HT-29 (cell line): ENCODE results near the gene AGPAT3. TPM values are rescaled to one million over a fixed set of nuclear protein-coding genes. Genes with fewer than 3 reads are reported as not detected.

Experiments used
- DNase-seq: peaks from one replicate; pipeline ENCODE4 v3.0.0-alpha.2; 2015; ENCODE audit warnings: low spot score
- total RNA-seq: library from RNA; depleted of rRNA; stranded (reverse); fragments of >200 nt; shearing (Covaris generic); gene quantifications from 2 replicates; pipeline ENCODE4 v1.2.3, GENCODE V29; 2014

AGPAT3 gene
- total RNA-seq, 1 experiment from 2014 or later: 39.6 TPM

DNA sequence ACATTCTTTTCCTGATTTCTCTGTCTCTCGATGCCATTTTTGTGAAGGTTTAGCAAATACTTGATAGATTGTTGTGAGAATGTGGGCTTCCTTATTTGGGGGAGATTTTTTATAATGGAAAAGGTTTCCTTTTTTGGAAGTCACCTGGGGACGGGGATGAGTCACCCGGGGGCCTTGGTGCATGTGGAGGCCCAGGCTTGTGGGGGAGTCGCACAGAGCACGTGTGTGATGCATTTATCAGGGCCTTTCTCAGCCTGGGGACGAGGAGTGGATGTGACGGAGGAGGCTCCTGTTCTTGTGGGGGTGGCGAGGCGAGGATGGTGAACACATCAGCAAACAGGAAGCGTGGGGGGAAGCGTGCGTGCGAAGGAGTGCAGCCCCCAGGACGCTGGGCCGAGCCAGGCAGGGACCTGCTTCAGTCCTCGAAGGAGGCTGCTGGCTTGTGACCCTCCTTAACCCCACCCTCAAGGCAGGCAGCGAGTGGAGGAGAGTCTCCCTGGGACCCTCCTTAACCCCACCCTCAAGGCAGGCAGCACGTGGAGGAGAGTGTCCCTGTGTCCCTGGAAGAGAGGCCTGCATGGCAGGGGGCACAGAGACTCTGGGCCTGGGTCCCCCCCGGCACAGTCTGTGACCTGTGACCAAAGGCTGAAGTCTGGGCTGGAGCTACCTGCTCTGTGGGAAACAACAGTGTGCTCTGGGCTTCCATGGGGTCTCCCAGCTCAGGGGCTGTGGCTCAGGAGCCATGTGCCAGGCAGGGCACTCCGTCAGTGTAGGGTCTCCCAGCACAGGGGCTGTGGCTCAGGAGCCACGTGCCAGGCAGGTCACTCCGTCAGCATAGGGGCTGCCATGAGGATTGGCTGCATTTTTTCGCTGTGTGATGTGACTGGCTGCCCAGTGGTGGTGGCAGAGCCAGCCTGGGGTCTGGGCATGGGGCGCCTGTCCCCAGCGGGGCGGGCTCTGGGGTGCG, 57.2 kb downstream of the AGPAT3 start:
- DNase-seq: no peak

DNA sequence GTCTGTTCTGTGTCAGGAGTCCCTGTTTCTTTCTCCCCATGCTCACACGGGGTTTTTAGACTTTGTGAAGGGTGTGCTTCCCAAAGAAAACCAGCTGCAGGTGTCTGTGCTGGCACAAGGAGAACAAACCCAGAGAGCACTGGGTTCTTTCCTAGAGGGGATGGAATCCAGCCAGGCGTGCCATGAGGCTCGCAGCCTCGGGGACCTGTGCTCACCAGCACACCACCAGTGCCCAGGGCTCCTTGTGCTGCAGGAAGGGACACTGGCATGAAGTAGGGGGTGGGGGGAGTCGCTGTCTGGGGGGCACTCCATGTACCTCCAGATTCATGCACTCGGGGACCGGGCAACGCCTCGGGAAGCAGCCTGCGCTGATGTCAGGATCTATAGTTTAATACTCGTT, 57.9 kb downstream of the AGPAT3 start:
- DNase-seq: no peak

DNA sequence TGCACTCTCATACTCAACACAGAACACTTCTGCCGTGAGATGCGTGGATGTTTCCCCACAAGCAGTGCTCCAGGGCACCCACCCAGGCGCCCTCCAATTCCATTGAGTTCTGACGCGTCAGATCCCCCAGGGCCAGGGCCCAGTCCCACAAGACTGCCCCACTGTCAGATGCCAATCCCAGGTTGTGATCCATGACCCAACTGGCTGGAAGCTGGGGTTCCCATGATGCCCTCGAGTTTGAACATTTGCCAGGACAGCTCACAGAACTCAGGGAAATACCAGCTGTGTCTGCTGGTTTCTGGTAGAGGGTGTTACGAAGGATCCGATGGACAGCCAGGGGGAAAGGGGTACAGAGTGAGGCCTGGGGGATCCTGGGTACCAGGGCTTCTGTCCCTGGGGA, 58.4 kb downstream of the AGPAT3 start:
- peak; percentile 17 for DNase-seq

DNA sequence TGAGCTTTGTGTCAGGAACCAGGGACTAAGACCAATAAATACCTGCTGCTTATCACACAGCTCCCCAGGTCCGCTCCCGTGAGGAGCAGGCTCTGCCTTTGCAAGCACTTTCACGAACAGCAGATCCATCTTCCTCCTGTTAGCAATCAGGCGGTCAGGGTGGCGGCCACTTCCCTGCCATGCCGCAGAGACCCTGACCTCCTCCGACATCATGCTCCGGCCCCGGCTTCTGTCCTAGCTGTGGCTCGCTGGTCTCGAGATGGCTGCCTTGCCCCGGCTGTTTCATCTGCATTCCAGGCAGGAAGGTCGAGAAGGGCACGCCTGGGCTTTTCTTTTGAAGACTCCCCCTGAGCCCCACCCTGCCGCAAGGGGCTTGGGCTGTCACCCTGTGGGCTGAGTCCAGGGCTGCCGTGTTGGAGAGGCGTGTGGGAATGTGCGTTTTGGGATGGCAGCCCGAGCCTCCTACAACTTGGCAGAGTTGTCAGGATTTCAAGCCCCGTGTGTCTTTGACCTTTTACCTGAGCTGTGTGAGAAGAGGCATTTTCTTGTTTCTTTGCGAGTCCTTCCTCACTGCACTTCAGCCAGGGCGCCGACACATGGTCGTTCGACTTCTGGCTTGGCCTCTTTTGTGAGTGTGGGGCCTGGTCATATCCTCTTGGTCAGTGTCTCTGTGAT, 59.5 kb downstream of the AGPAT3 start:
- peak; percentile 30 for DNase-seq

DNA sequence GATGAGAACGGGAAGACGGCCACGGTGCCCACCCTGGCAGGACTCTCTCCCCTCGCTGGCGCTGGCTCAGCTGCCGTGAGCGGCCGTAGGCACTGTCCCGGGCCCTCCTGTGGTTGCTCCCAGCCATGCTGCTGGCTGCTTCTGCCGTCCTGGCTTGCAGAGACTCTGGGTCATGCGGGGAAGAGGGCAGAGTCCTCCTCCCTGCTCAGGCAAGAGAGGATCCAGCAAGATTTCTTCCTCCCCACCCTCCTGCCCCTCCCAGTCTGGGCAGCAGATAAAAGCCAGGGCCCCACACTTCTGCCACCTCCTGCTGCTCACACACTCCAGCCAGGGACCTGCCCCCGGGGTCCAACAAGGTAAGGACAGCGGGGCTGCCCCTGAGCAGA, 60.1 kb downstream of the AGPAT3 start:
- DNase-seq: peak; percentile 50

DNA sequence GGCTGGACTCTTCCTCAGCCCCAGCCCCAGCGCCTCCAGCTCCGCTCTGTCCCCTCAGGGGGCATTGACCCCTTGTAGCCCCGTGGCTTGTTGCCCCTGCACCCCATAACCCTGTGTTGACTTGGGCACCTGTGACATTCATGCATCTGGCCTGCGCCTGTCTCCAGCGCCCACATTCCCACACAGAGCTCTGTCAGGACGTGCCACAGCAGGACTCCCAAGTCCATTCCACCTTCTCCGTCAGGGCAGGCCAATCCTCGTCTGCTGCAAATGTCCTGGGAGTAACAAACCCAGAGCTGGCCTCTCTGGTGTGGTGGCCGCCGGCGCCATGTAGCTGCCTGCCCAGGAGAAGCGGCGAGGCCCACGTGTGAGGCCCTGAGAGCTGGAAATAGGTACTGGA, 60.6 kb downstream of the AGPAT3 start:
- DNase-seq: no peak

DNA sequence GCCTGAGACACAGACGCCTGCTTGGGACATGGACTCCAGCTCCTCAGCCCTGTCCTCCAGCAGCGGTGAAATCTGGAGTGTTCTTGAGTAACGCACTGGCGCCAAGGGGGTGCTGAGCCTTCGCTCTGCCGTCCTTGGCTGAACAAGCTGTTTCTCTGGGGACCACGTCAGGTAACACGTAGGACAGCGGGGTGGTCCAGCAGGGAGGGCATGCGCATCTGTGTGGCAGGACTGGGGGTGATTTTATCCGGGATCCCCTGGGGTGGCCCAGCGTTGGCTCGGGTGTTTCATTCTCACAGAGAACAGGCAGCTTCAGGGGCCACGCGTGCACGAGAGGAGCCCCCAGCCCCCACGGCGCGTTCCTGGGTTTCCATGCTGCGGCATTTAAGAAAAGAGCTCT, 61.2 kb downstream of the AGPAT3 start:
- DNase-seq: no peak

DNA sequence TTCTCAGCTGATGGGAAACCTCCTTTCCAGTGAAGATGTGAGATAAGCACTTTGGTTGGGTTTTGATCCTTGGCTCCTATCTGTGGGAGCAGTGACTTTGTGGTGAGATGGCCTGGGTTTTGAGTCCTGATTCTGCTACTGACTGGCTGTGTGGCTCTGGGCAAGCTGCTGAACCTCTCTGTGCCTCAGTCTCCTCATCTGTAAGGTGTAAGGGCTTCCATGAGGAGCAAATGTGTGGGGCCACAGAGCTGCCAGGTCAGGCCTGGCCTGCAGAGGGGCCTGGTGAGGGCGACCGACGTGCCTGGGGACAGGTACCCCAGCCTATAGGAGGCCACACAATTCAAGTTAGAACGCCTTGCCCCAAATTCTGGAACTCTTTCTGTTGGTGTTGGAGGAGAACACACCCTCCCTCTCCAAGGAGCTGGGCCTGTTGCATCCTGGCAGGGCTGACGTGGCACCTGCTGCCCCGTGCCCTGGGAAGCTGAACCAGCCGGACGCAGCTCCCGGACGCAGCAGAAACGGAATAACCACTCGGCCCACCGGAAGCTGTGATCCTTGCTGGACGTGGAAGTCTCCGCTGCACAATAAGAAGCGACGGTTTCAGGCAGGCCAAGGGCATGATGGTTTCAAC, 62.7 kb downstream of the AGPAT3 start:
- no peak for DNase-seq

DNA sequence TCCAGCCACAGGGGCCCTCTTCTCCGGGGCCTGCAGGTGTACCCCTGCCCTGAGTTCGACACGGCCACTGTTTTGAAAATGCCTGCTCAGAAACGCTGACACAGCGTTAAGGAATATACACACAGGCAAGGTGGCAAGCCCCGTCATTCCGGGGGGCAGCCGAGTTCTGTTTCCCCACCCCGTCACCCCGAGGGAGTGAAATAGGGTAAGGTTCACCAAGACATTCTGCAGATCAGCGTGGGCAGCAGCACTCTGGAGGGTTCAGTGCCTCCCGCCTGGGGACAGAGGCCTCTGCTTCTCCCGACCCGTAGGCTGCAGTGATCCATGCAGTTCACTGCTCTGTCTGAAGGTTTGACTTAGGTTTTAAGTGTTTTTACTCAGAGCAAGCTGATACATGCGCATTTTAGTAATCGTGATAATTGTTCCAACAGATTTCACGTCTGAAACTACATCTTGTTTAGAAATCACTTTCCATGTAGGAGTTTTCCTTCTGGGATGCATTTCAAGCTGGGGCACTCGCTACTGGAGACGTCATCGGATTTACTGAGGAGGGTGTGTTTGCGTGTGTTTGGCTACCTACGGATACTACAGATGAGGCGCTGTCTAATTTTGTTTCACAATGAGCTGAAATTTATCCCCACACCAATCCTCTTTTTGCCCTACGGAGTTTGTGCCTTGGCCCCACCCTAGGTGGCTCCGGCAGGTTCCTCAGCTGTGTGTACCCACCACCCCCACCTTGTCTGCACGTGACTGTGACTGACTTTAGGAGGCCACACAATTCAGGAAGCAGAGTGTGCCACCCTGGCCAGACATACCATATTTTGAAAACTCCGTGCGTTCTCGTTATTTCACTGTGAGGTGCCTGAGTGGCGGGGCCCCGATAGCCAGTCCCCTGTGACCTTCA, 63.5 kb downstream of the AGPAT3 start:
- DNase-seq: no peak

DNA sequence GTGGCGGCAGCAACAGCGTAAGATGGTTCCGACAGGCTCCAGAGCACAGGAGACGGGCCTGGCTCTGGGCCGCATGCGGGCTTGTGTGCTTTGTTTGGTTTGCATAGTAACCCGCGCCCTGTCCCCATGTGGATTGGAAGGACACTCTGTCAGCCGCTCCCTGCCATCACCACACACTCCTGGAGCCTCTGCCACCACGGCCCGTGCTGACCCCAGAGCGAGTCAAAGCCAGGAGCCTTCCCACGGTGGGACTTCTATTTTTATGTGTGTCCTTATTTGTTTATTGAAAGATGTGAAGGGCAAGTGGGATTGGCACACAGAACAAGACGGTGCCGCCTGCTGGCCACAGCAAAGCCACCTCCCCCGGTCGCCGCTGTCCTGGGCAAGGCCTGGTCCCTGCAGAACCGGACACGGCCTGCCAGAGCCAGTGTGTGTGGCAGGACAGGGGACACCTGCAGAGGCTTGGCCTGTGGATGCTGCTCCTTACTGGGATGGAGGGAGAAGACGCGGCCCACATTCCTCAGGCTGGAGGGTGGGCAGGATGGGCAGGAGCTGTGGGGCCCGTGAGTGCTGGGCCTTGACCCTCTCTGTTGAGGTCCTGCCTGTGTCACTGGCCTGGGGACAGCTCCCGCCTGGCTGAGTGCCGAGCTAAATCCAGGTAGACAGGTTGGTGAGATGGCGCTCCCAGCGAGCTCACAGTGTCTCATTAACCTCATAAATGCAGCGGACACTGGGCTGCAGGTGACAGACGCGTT, 64.4 kb downstream of the AGPAT3 start:
- DNase-seq: no peak

DNA sequence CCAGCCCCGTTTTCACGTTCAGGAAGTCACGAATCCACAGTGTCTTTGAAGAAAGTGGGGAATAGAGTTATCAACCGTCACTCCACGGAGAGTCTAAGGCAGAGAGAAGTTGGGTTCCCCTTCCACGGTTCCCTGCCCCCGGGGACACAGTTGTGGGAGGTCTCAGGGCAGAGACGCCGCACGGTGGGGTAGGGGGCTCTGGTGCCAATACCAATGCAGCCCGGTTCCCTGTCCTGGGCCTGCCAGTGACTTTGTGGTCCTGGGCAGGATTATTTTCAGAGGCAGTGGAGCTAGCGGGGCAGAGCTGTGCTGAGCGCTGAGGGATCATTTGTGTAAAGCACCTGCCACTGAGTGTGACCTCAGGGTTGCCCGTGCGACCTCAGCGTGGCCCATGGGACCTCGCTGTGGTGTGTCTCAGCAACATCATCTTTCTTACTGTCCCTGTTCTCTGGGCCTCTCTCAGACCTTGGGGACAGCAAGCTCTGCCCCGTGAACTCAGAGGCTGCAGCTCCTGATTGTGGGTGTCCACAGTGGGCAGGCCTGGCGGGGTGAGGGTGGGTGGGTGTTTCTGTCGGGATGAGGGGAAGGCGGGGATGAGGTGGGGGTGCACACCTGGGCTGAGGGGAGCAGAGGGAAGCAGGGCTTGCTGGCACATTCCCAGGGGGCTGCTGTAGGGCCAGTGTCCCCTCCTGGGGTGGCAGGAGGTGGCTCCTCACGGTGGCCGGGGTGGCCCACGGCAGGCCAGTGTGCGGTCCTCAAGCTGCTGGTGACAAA, 65.2 kb downstream of the AGPAT3 start:
- DNase-seq: no peak

DNA sequence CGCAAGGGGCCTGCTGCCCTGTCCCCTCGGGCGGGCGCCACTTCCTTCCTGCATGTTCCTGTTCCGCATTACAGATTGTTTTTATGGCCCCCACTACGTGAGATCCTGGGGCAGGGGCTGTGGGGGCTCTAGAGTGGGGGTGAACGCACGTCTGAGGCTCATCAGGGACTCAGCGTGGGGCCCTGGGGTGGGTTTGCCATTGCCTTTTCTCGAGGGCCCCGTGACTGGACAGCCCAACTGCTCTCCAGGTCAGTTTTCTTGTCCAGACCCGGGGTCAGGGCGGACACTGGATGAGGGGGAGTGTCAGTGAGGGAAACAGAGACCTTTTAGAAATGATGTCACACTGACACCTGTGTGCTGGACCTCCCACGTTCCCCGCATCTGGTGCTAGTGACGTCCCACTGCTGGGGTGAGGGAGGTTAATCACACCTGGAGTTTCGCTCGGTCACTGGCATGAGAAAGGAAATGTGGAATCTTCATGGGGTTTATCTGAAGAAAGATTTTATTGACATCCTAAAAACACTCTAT, 65.9 kb downstream of the AGPAT3 start:
- DNase-seq: no peak

DNA sequence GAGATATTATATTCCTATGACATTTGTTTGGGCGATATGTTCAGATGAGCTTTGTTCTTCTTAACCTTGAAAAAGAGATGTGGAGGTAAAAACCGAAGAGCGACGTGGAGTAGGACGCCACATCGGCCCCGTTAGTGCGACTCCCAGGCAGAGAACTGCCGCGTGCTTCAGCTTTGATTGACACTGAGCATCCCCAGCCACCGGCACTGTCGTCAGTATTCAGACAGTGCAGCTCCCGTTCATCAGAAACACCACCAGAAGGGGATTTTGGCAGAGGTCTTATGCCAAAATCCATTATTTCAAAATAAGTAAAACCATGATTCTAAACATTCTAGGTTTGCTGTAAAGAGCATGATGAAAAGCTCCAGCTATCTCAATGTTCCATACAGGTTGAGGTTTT, 66.5 kb downstream of the AGPAT3 start:
- no peak for DNase-seq

DNA sequence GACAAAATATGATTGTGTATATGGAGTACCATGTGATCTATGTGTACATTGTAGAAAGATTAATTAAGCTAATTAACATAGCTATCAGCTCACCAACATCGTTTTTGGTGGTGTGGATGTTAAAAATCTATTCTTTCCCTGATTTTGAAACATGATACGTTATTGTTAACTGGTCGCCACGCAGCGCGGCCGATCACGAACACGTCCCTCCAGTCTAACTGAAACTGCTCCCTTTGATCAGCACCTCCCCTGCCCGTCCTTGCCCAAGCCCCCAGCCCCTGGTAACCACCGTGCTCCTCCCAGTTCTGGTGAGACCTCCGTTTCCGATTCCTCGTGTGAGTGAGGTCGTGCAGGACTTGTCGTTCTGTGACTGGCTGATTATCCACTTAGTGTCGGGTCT, 67.0 kb downstream of the AGPAT3 start:
- no peak for DNase-seq

DNA sequence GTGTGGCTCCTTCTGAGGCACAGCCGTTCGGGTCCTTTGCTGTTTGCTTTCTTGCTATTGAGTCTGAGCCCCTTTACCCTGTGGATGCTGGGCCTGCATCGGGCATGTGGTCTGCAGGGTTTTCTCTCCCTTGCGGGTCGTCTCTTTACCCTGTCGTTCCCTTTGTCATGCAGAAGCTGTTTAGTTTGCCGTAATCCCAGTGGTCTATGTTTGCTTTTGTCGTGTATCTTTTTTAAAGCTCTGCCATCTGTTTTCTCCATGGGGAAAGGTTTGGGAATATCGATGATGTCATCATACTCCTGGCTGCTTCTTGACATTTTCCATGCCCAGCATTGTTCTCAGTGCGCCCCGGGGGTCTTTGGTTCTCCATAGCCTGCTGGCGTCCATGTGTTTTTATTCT, 68.2 kb downstream of the AGPAT3 start:
- no peak for DNase-seq

DNA sequence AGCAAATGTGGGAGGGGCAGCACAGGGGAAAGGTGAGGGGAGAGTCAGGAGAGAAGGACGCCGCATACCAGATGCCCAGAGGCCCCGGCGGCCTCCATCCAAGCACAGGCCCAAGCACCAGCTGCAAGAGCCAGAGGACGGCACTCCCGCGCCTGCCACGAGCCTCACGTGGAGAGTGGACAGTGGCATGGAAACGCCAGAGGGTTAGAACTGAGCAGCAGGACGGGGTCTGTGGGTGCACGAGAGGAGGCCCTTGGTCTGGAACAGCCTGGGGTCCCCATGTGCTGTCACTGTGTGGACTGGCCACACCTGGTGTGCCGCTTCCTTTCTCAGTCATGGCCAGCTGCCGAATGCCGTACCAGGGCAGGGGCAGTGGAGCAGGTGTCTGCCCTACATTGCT, 68.7 kb downstream of the AGPAT3 start:
- no peak for DNase-seq

DNA sequence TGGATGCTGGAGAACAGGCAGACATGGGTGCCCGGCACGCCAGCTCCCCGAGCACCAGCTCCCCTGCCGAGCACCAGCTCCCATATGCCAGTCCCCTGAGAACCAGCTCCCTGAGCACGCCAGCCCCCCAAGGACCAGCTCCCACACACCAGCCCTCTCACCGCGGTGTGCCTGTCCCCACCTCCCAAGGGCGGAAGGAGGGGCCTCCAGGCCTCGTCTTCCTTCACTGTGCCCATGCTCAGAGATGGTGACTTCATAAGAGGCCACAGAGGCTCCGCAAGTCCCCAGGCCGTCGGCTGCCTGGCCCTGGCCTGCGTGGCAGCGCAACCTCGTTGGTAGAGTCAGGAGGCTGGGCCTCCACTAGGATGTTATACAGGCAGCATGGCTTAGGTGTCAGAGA, 69.1 kb downstream of the AGPAT3 start:
- DNase-seq: no peak

DNA sequence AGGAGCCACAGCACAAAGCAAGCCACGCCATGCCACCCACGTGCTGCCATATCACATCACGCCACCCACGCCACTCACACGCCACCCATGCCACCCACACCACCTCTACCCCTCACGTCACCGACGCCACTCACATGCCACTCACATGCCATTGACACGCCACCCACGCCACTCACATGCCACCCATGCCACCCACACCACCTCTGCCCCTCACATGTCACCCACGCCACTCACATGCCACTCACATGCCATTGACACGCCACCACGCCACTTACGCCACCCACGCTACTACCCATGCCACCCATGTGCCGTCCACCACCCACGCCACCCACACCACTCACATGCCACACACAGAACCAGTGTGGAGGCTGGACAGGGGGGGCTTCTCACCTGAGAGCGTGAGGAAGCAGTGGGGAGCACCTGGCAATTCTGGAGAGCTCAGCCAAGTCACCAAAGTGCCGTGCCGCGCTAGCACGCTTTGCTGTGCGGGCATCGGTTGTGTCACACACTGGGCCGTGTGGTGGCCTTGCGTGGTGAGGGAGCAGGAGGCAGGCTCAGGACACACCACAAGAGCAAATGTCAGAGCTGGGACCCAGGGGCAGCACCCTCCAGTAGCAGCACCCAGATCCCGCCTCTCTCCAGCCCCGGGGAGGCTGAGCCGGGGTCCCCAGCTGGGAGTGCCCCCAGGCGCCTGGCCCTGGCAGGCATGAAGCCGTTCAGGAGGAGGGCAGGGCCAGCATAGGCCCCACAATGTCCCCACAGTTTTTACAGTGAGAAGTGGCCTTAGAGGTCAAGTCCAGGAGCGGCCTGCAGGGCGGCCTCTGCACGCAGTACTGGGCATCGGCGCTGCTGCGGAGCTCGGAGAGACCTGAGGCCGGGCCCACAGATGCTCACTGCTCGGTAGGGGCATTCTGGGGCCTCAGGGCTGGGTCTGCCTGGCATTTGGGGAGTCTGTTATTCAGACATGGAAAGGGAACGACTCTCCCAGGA, 70.0 kb downstream of the AGPAT3 start:
- no peak for DNase-seq
